ENCODE data around the gene GPRC5C. TPM values are rescaled to one million over a fixed set of nuclear protein-coding genes. Genes with fewer than 3 reads are reported as not detected.
A peak's percentile ranks its signal among the peaks of the same experiment; 100 is the strongest.

GPRC5C gene
- polyA plus RNA-seq, 2 of the 4 experiments (the other 2 are of a cell fraction), result 36.5 to 49.2 TPM

DNA sequence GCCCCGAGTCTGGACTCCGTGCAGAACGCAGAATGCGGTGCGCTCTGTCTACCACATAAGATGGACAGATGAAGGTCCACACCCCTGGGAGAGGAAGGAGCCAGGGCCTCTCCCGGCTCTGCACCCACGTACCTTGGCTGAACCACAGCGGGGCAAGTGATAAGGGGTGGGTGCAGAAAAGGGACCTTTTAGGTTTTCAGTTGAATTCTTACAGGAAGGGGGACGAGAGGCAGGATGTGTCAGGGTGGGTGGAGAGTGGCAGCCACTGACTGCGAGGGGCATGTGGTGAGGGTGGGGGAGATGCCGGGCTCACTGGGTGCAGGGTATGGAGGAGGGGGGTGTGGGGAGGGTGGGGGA, 34.9 kb downstream of the GPRC5C start:
- ATAC-seq, result peak; percentile 6 to 14; a peak in 3 of 6 replicates
- POLR2A ChIA-PET, result no interaction called here

DNA sequence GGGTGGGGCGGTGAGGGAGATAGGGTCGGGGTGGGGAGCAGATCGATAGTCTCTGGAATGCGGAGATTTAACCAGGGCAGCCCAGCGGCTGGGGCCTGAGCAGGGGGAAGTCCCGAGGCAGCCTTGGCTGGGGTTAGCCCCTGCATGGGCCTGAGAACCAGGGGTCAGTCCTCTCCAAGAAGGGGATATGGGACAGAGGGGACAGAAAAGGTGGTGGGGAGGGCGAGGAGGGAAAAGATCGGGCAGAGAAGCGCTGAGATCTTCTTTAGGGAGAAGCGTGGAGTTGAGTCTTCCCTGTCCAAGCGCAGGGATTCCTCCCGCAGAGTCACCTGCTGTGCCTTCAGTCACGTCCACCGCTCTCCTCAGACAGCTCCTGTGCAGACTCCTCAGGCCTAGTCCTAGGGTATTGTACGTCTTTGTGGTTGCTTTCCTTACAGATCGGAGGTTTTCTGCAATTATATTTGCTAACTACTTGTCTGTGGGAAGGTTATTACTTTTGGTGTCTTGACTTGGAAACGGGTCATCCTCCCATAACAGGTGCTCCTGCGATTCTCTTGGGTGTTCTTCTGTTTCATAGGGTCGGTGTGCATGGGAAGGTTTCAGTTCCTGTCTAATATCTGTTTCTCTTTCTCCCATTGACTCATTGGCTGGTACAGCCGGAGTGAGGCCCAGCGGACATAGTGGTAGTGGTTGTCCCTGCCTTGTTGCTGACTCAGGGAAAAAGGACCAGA, 35.5 kb downstream of the GPRC5C start:
- ATAC-seq (0 out of 6 replicates have a peak, but pooled peaks have one; percentile 17 to 32), FAIRE-seq (no peak), DNase-seq (ENCODE audit: low read depth in 1 of 2, low spot score in 1 of 2) (no peak)
- no peak overlapping the region for H3K27ac ChIP-seq
- no peak overlapping the region for H3K4me3 ChIP-seq
- ChIA-PET CTCF (interaction anchor here (0.6 to 11.3 kb wide), 3 partner anchors 88 to 181 kb away, joined by 3 to 86 read pairs (median 40); partner anchors contain the start of gene GPR142), POLR2A (no interaction called here)
- H3K9me3 ChIP-seq, result no peaks in the 10 kb centered on the region
- WGBS (ENCODE audit: missing lambda C conversion rate), result 71% methylated on average over 19 of the region's 21 CpGs
- TF ChIP-seq, protein P1, sequence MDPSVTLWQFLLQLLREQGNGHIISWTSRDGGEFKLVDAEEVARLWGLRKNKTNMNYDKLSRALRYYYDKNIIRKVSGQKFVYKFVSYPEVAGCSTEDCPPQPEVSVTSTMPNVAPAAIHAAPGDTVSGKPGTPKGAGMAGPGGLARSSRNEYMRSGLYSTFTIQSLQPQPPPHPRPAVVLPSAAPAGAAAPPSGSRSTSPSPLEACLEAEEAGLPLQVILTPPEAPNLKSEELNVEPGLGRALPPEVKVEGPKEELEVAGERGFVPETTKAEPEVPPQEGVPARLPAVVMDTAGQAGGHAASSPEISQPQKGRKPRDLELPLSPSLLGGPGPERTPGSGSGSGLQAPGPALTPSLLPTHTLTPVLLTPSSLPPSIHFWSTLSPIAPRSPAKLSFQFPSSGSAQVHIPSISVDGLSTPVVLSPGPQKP (IDR thresholded peaks at IDR 0.05; ENCODE audit: low read depth, low read length), result no peak
- TF ChIP-seq MAFK (IDR thresholded peaks at IDR 0.05; ENCODE audit: partially characterized antibody), result peak; percentile 82
- H3K4me2 ChIP-seq, result no peak overlapping the region
- H3K4me1 ChIP-seq, result no peaks in the 10 kb centered on the region

More for the DNA sequence above, 34.9 kb downstream of the GPRC5C start:
- WGBS (ENCODE audit: missing lambda C conversion rate), result 77% methylated on average over 11 of the region's 11 CpGs
- CTCF ChIA-PET, result interaction anchor here (0.6 to 11.3 kb wide), 5 partner anchors 9 to 182 kb away, joined by 3 to 86 read pairs (median 6); no protein-coding TSS in a partner anchor
- no peaks in the 10 kb centered on the region for H3K9me3 ChIP-seq
- no peak overlapping the region for H3K4me2 ChIP-seq
- FAIRE-seq, result no peak
- TF ChIP-seq JUNB (IDR thresholded peaks at IDR 0.05), result no peak
- no peak for TF ChIP-seq FOXS1 (CRISPR knock-in tag; IDR thresholded peaks at IDR 0.05)
- no peak for TF ChIP-seq GATA3 (IDR thresholded peaks at IDR 0.05; ENCODE audit: borderline replicate concordance)
- TF ChIP-seq SREBF2 (IDR thresholded peaks at IDR 0.05), result no peak
- TF ChIP-seq FOSB (CRISPR knock-in tag; IDR thresholded peaks at IDR 0.05), result no peak
- TF ChIP-seq ZNF302 (CRISPR knock-in tag; IDR thresholded peaks at IDR 0.05), result no peak
- no peak for TF ChIP-seq RAD21 (conservative IDR thresholded peaks at IDR 0.05 in 1 of 2, IDR thresholded peaks at IDR 0.05 in 1 of 2)
- H3K27ac ChIP-seq, result no peak overlapping the region
- DNase-seq (ENCODE audit: low read depth in 1 of 2, low spot score in 1 of 2), result no peak
- no peaks in the 10 kb centered on the region for H3K4me1 ChIP-seq
- H3K4me3 ChIP-seq, result no peak overlapping the region

DNA sequence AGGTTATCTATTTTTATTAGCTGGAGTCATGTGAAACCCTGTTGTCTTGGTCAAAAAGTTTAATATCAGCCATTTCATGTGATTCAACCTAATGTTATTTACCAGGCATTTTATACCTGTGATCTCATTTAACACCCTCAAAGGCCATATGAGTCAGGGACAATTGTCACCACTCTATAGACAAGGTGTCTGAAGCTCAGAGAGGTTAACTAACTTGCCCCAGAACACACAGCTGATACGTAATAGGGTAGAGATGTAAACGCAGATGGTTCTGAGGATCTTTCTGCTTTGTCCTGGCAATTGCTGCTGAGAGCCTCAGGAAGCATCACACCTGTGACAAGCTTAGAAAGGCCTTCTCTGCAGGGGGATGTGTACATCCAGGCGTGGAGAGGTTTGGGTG, 39.5 kb downstream of the GPRC5C start:
- no peaks in the 10 kb centered on the region for H3K4me1 ChIP-seq
- H3K4me3 ChIP-seq, result no peak overlapping the region
- H3K9me3 ChIP-seq, result peaks cover 18% of the 10 kb centered on the region
- POLR2A ChIA-PET, result no interaction called here
- H3K27ac ChIP-seq, result no peak overlapping the region
- DNase-seq (ENCODE audit: low read depth in 1 of 2, low spot score in 1 of 2), result no peak
- no peak for ATAC-seq
- no peak overlapping the region for H3K4me2 ChIP-seq
- TF ChIP-seq ZFP36 (IDR thresholded peaks at IDR 0.05; ENCODE audit: borderline replicate concordance, partially characterized antibody) (peak; percentile 28), CBX8 (IDR thresholded peaks at IDR 0.05) (no peak), CEBPB (IDR thresholded peaks at IDR 0.05) (no peak), ZNF302 (CRISPR knock-in tag; IDR thresholded peaks at IDR 0.05) (no peak)
- FAIRE-seq, result no peak
- 40% methylated on average over 3 of the region's 3 CpGs for WGBS (ENCODE audit: missing lambda C conversion rate)
- CTCF ChIA-PET, result interaction anchor here (0.9 to 11.3 kb wide), 15 partner anchors 16 to 186 kb away, joined by 3 to 86 read pairs (median 5); partner anchors contain the start of gene GPR142

DNA sequence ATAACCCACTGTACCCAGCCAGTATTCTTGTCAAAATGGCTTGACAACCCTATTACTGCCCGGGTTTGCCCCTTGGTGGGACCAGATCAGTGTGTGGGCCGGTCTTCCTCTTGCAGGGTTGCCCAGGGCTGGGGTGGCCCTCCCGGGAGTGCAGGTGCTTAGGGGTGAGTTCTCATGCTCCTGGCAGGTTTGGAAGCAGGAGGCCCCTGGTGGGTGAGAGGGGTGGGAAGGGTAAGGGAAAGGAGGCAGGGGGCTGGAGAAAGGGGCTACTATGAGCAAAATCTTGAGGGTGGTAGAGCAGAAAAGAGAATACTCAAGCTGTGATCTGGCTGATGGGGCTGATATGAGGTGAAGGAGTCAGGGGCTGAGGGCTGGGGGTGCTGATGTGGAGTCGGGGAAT, 41.0 kb downstream of the GPRC5C start:
- peaks cover 23% of the 10 kb centered on the region for H3K9me3 ChIP-seq
- TF ChIP-seq NPAS2 (CRISPR knock-in tag; IDR thresholded peaks at IDR 0.05; ENCODE audit: borderline replicate concordance), result no peak
- ChIA-PET CTCF (interaction anchor here (1.2 to 11.3 kb wide), 5 partner anchors 12 to 185 kb away, joined by 3 to 86 read pairs (median 6); partner anchors contain the start of gene GPR142), POLR2A (no interaction called here)
- H3K4me1 ChIP-seq, result no peaks in the 10 kb centered on the region
- WGBS (ENCODE audit: missing lambda C conversion rate), result 26% methylated on average over 4 of the region's 4 CpGs
- no peak overlapping the region for H3K27ac ChIP-seq
- H3K4me2 ChIP-seq, result no peak overlapping the region
- FAIRE-seq, result no peak
- ATAC-seq, result 0 out of 6 replicates have a peak, but pooled peaks of 1 of the 2 experiments have one; percentile 36
- no peak overlapping the region for H3K4me3 ChIP-seq
- DNase-seq (ENCODE audit: low read depth in 1 of 2, low spot score in 1 of 2), result no peak

DNA sequence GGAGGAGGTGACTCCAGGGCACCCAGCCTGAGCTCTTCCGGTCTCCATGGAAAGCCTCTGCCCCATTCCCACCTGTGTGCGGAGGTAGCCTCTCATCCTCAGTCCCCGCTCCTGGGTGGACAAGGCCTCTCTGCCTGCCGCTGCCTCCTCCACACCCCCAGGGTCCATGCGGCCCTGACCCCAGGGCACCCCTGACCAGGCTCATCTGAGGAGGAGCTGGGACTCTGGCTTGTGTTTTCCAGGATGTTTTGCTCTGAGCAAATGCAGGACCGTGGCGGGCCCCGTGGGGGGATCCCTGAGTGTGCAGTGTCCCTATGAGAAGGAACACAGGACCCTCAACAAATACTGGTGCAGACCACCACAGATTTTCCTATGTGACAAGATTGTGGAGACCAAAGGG, 41.4 kb downstream of the GPRC5C start:
- ChIA-PET POLR2A (no interaction called here), CTCF (interaction anchor here (0.7 to 11.3 kb wide), 7 partner anchors 12 to 112 kb away, joined by 3 to 86 read pairs (median 3); partner anchors contain the start of genes BTBD17 and GPR142)
- Histone ChIP-seq H3K4me1 (no peaks in the 10 kb centered on the region), H3K4me3 (no peak overlapping the region), H3K4me2 (no peak overlapping the region), H3K27ac (no peak overlapping the region), H3K9me3 (peaks cover 23% of the 10 kb centered on the region)
- DNase-seq (ENCODE audit: low read depth in 1 of 2, low spot score in 1 of 2) (no peak), ATAC-seq (no peak; a peak in 1 of 6 replicates), FAIRE-seq (no peak)
- 47% methylated on average over 8 of the region's 8 CpGs for WGBS (ENCODE audit: missing lambda C conversion rate)
- TF ChIP-seq, protein P2, sequence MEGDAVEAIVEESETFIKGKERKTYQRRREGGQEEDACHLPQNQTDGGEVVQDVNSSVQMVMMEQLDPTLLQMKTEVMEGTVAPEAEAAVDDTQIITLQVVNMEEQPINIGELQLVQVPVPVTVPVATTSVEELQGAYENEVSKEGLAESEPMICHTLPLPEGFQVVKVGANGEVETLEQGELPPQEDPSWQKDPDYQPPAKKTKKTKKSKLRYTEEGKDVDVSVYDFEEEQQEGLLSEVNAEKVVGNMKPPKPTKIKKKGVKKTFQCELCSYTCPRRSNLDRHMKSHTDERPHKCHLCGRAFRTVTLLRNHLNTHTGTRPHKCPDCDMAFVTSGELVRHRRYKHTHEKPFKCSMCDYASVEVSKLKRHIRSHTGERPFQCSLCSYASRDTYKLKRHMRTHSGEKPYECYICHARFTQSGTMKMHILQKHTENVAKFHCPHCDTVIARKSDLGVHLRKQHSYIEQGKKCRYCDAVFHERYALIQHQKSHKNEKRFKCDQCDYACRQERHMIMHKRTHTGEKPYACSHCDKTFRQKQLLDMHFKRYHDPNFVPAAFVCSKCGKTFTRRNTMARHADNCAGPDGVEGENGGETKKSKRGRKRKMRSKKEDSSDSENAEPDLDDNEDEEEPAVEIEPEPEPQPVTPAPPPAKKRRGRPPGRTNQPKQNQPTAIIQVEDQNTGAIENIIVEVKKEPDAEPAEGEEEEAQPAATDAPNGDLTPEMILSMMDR (IDR thresholded peaks at IDR 0.05), result no peak
- TF ChIP-seq FOSL2 (IDR thresholded peaks at IDR 0.05) (no peak), FOSL2 (CRISPR knock-in tag; IDR thresholded peaks at IDR 0.05) (no peak), NR3C1 (IDR thresholded peaks at IDR 0.05) (no peak), HOXA7 (CRISPR knock-in tag; IDR thresholded peaks at IDR 0.05) (no peak), EP300 (IDR thresholded peaks at IDR 0.05) (no peak), CEBPB (IDR thresholded peaks at IDR 0.05) (no peak), FOXS1 (CRISPR knock-in tag; IDR thresholded peaks at IDR 0.05) (no peak), POLR2AphosphoS2 (conservative IDR thresholded peaks at IDR 0.05; ENCODE audit: low read length) (no peak), TP53 (CRISPR knock-in tag; IDR thresholded peaks at IDR 0.05) (no peak), ZFP36 (IDR thresholded peaks at IDR 0.05; ENCODE audit: borderline replicate concordance, partially characterized antibody) (no peak), MAFK (IDR thresholded peaks at IDR 0.05; ENCODE audit: partially characterized antibody) (no peak)
- TF ChIP-seq, protein P3, sequence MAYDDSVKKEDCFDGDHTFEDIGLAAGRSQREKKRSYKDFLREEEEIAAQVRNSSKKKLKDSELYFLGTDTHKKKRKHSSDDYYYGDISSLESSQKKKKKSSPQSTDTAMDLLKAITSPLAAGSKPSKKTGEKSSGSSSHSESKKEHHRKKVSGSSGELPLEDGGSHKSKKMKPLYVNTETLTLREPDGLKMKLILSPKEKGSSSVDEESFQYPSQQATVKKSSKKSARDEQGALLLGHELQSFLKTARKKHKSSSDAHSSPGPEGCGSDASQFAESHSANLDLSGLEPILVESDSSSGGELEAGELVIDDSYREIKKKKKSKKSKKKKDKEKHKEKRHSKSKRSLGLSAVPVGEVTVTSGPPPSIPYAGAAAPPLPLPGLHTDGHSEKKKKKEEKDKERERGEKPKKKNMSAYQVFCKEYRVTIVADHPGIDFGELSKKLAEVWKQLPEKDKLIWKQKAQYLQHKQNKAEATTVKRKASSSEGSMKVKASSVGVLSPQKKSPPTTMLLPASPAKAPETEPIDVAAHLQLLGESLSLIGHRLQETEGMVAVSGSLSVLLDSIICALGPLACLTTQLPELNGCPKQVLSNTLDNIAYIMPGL (CRISPR knock-in tag; IDR thresholded peaks at IDR 0.05; ENCODE audit: borderline replicate concordance), result no peak
